Tibial nerve (tissue), 4 donors: Measurements from ENCODE around the gene NUMB. TPM values are rescaled to one million over a fixed set of nuclear protein-coding genes. Genes with fewer than 3 reads are reported as not detected.

ENCODE experiments used
- DNase-seq, 2 donors: peaks; one replicate each; pipeline ENCODE4 v3.0.0-alpha.2; 2019; ENCODE audit warnings: low spot score in 2 of 2
- H3K27ac ChIP-seq, 4 donors: fragments of 200-600 bp; sonication (generic) in 3 of 4; one replicate each; pipeline ENCODE4 v1.5.1; 2017 to 2019; ENCODE audit warnings: mild to moderate bottlenecking in 1 of 4
- H3K27me3 ChIP-seq, 2 donors: fragments of 200-600 bp; sonication (generic) in 1 of 2; one replicate each; pipeline versions ENCODE4 v1.5.1 to v1.6.0; 2017 to 2019
- H3K36me3 ChIP-seq, 3 donors: fragments of 200-600 bp; sonication (generic); one replicate each; pipeline ENCODE4 v1.5.1; 2018 to 2019
- H3K4me1 ChIP-seq, 4 donors: fragments of 200-600 bp; sonication (generic) in 3 of 4; one replicate each; pipeline ENCODE4 v1.5.1; 2017 to 2019
- H3K4me3 ChIP-seq, 4 donors: fragments of 200-600 bp; sonication (generic) in 3 of 4; one replicate each; pipeline ENCODE4 v1.5.1; 2017 to 2019; ENCODE audit warnings: mild to moderate bottlenecking in 1 of 4, moderate library complexity in 1 of 4
- H3K9me3 ChIP-seq, 4 donors: fragments of 200-600 bp; sonication (generic) in 3 of 4; one replicate each; pipeline ENCODE4 v1.5.1; 2017 to 2019
- CTCF ChIP-seq, 5 experiments: fragments of 200-600 bp in 3 of 5; fragments of 450-650 bp in 2 of 5; sonication (generic) in 3 of 5; IDR thresholded peaks; one replicate each; pipeline ENCODE4 v1.5.1; 2016 to 2019; ENCODE audit warnings: antibody characterized with exemption in 5 of 5, mild to moderate bottlenecking in 3 of 5, moderate library complexity in 2 of 5
- EP300 ChIP-seq, 2 donors: sonication (generic); formaldehyde crosslinking; IDR thresholded peaks; one replicate each; pipeline ENCODE4 v1.6.1; 2017; ENCODE audit warnings: antibody characterized with exemption in 2 of 2, mild to moderate bottlenecking in 1 of 2
- POLR2A ChIP-seq, 2 donors: fragments of 450-650 bp; IDR thresholded peaks; one replicate each; pipeline ENCODE4 v1.6.1; 2017; ENCODE audit warnings: antibody characterized with exemption in 2 of 2, mild to moderate bottlenecking in 2 of 2, moderate library complexity in 2 of 2
- WGBS, 2 donors: methylation state at CpG; one replicate each; pipeline ENCODE4 v1.1.5; 2018; 5-methylcytosine and 5-hydroxymethylcytosine counted together
- total RNA-seq, 4 donors: library from RNA; depleted of rRNA; stranded (reverse); fragments of >200 nt; gene quantifications; one replicate each; pipeline ENCODE4 v1.1.0, GENCODE V29; 2016

The NUMB gene
- total RNA-seq, 4 donors from 2014 or later: 50.7 to 81.9 (median 60.2) TPM

- Histone ChIP-seq H3K36me3 (no peaks in the 10 kb centered on the region), H3K9me3 (no peaks in the 10 kb centered on the region), H3K4me3 (peak within 1 kb of the TSS; percentile 61 to 86 (median 70)), H3K4me1 (peaks cover 0 to 85% (median 54%) of the 10 kb centered on the region in 4 donors), H3K27ac (peak within 1 kb of the TSS; percentile 65 to 97 (median 83)), H3K27me3 (peaks cover 0 to 13% of the 10 kb centered on the region in 2 donors)
- TF ChIP-seq CTCF (IDR thresholded peaks at IDR 0.05) (no peak), EP300 (IDR thresholded peaks at IDR 0.05) (no peak), POLR2A (IDR thresholded peaks at IDR 0.05) (no peak)
- WGBS, 2 donors: 4 to 9% methylated on average over 29 to 42 of the region's 48 CpGs
- DNase-seq: peak; percentile 36 to 44
These were observed 221.0 kb downstream of the NUMB start, which contains the start of gene PAPLN for GRCh38 chr14:73237219-73237785. PAPLN (plus strand) TSS chr14:73237506; CDS start chr14:73239779, 2,273 bp downstream.

- WGBS, 2 donors: 71 to 72% methylated on average over 6 to 7 of the region's 7 CpGs
- Histone ChIP-seq H3K4me3 (peak overlapping the region; percentile 61 to 86 (median 70)), H3K4me1 (peaks cover 0 to 85% (median 51%) of the 10 kb centered on the region in 4 donors), H3K36me3 (no peaks in the 10 kb centered on the region), H3K27me3 (peaks cover 0 to 13% of the 10 kb centered on the region in 2 donors), H3K9me3 (no peaks in the 10 kb centered on the region), H3K27ac (peak overlapping the region in 3 of 4 donors; percentile 77 to 97 (median 89))
- DNase-seq: no peak
- no peak for TF ChIP-seq CTCF (IDR thresholded peaks at IDR 0.05)
These were observed 221.6 kb downstream of the NUMB start for GRCh38 chr14:73236752-73237218.

GRCh38 chr14:73236157-73236556 lies 222.2 kb downstream of the NUMB start:
- Histone ChIP-seq H3K27ac (peak overlapping the region in 2 of 4 donors; percentile 49 to 70), H3K27me3 (peaks cover 0 to 13% of the 10 kb centered on the region in 2 donors), H3K4me3 (no peak overlapping the region), H3K4me1 (peaks cover 0 to 81% (median 47%) of the 10 kb centered on the region in 4 donors), H3K36me3 (no peaks in the 10 kb centered on the region), H3K9me3 (no peaks in the 10 kb centered on the region)
- DNase-seq: peak in 1 of 2 donors; percentile 11
- 71 to 79% methylated on average over 11 of the region's 11 CpGs for WGBS, 2 donors
- no peak for TF ChIP-seq POLR2A (IDR thresholded peaks at IDR 0.05)
- no peak for TF ChIP-seq EP300 (IDR thresholded peaks at IDR 0.05)
- TF ChIP-seq CTCF (IDR thresholded peaks at IDR 0.05): no peak

- no peak for TF ChIP-seq CTCF (IDR thresholded peaks at IDR 0.05)
- H3K4me3 ChIP-seq: no peak overlapping the region
- H3K27ac ChIP-seq: peak overlapping the region in 2 of 4 donors; percentile 49 to 70
- peaks cover 0 to 13% of the 10 kb centered on the region in 2 donors for H3K27me3 ChIP-seq
- H3K36me3 ChIP-seq: no peaks in the 10 kb centered on the region
- peaks cover 0 to 76% (median 41%) of the 10 kb centered on the region in 4 donors for H3K4me1 ChIP-seq
- peak in 1 of 2 donors; percentile 14 for DNase-seq
- 35 to 36% methylated on average over 6 of the region's 6 CpGs for WGBS, 2 donors
- no peaks in the 10 kb centered on the region for H3K9me3 ChIP-seq
These were observed 222.7 kb downstream of the NUMB start for GRCh38 chr14:73235531-73236155.
